GM18520 (cell line): ENCODE data around the gene CHSY1.

ENCODE experiments used
- ATAC-seq: cut with Tn5 transposase; IDR thresholded peaks from one replicate; pipeline ENCODE4 v1.9.1; 2021; ENCODE audit not compliant: unreplicated experiment

Gene CHSY1

DNA sequence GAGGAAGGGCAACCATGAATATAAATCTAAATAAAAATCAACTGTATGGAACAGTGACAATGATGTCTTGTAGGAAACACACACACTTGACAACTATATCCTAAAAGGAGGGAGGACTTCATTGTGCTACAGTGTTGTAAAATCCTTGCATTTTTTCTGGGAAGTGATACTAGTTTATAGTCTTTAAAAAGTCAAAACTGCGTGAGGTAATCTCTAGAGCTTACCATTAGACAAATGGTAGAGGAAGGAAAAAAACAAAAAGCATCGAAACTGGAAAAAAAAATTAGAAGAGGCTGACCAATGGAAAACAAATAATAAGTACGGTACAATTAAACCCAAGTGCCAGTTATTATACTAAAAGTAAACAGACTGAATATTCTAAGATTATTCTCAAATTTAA lies 38.7 kb downstream of the CHSY1 start:
- ATAC-seq: no peak

DNA sequence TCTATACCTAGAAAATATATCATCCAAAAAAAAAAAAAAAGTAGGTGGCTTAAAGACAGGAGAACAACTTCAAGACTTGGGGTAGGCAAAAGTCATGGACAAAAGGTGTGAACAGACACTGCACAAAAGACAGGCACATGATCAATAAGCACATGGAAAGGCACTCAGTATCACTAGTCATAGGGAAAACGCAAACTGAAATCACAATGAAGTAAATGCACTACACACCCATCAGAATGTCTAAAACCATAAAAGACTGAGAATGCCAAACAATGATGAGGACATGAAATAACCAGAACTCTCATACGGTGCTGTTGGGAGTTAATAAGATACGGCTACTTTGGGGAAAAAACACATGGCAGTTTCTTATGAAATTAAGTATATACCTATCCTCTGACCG lies 40.0 kb downstream of the CHSY1 start:
- ATAC-seq: no peak

DNA sequence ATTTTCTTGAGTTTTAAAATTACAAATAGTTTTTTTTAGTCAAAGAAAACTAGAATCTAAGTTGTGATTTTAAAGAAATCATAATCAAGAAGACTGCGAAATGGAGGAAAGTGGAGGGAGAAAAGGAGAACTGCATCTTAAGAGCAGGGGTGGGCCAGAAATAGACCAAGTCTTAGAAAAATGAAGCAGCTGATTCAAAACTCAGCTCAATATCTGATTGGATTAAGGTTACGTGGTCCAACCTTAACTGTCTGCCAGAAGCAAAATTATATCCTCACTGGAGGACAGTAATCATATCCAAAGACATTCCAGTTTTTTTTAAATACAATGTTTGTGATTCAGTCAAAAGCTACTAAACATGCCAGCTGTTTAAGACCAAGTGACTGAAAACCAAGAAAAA lies 41.4 kb downstream of the CHSY1 start:
- no peak for ATAC-seq

DNA sequence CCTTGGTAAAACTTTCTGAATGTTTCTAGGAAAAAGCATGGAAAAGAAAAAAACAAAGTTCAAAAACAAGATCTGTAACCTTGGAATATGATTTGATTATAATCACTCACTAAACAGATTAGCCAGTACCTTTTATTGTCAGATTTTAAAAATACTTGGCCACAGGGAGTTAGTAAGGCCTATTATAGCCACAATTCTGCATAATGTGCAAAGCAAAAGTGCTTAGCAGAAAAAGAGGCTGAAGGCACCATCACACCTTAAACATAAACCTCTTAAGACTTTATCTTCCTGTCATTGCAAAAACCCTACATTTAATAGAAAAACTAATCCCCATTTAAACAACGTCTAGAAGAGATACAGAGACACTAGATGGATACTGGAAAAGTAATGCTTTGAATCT lies 41.8 kb downstream of the CHSY1 start:
- ATAC-seq: no peak

DNA sequence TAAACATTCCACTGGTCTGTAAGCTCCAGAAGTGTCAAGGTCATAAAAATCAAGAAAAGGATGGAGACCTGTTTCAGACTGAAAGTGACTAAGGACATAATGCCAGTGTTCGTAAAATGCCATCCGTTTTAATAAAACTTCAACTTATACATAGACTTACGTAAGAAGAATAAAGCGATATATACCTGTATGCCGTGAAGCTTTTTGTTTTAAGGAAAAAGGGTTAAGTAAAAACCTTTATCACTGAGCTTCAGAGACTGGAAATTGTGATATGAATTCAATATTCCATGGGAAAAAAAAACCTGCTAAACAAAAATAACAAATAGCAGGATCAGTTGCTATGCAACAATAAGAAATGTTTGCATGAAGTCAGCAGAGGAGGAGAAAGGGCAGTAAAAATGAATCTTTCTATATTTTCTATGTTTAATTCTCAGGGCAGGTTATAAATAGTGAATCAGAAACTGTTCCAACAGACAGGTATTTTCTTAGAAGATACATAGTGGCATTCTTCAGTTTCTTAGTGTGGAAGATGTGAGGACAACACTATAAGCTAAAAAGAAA lies 42.5 kb downstream of the CHSY1 start:
- no peak for ATAC-seq

DNA sequence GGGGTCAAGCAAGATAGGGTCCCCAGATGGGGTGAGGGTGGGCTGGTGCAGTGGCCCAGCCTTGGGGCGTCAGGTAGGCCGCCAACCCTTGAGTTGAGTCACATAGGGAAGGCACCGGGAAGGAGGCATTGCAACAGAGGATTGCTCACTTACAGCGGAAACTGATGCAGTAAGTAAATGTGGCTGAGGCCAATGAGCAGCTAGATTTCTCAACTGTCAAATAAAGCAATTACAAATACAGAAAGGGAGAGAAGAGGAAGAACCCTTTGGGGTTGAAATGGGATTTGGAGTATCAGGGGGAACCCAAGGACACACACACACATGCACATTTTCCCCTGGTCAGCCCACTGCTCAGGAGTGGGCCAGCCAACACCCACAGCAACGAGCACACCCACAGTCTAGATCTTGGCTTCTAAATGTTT lies 44.0 kb downstream of the CHSY1 start:
- ATAC-seq: no peak

DNA sequence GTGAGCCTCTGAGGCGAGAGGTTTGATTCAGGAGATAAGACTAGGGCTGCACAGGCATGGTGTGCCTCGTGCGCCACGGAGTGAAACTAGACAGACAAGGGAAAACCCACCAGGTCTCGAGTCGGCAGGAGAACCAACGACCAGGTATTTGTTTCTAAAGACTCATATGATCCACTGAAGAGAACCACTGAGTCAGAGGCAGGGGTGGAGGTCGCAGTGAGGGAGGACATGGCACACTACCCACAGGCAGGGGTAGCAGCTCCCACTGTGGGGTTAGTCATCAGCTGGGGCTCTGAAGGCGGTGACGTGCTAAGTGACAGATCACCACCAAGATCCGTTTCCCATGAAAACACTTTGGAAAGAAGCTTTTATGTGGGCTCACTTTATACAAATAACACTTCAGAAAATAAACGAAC lies 45.7 kb downstream of the CHSY1 start:
- ATAC-seq: no peak

DNA sequence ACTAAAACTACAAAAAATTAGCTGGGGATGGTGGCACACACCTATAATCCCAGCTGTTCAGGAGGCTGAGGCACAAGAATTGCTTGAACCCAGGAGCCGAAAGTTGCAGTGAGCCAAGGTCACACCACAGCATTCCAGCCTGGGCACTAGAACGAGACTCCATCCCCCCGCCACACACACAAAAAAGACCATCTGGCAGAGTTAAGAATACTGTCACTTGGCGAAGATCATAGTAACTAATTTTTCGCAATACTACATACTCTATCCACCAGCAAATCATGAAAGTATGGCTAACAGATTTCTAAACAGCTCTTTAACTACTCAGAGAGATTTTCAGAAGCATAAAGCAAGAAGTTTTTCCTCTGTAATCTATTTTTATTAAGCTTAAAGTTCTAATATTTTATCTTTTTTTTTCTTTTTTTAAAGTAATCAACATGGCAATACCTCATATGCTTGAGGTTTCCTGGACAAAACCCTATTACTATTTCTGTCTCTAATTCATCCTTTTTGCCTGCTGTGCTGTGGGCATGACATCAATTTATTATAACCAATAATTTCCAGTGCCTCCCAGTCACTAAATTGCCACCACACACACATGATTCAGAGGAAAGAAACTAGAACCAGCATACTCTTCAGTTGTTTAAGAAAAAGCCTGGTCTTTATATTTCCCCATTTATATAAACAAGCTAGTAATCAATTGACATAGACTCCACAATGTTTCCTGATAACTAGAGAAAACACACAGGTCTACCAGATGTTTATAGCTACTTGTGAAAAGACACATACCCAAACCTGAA lies 46.9 kb downstream of the CHSY1 start:
- ATAC-seq: no peak

DNA sequence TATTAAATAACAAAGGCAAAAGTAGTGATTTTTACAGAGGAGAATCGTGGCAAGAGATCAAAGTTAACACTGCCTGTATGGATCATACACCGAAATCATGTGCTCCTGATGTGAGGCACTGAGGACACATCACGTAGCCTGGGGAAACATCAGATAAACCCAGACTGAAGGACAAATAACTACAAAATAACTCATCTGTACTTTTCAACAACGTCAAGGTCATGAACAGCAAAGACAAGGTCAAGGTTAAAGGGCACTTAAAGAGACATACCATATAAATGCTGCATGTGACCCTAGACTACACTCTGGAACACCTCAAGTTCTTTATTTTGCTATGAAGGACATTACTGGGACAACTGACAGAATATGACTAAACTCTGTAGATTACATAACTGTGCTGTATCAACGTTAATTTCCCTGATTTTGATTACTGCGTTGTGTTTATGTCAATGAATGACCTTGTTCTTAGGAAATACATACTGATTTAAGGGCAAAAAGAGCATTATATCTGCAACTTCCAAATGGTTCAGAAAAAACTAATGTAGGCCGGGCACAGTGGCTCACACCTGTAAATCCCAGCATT lies 48.1 kb downstream of the CHSY1 start:
- ATAC-seq: no peak

DNA sequence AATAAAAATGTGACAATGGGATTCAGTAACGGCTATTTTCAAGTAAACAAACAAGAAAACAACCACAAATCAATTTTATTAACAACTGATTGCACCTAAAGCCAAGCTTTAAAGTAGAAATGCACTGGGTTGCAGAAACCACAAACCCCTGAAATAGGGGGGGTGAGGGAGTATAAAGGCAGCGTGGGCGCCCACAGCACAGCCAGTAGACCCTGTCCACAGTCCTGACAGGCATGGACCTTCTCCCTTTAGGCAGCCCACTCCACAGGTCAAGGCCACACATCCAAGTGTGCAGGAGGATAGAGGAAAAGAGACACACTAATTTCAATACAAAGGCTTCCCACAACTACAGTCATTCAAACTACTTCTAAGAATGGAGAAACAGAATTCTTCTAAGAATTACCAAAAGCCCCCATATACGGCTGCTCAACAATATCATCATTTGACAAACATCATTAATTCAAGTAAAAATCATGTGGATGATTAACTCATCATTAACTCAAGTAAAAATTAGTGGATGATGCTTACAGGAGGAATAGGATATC lies 48.7 kb downstream of the CHSY1 start:
- no peak for ATAC-seq

DNA sequence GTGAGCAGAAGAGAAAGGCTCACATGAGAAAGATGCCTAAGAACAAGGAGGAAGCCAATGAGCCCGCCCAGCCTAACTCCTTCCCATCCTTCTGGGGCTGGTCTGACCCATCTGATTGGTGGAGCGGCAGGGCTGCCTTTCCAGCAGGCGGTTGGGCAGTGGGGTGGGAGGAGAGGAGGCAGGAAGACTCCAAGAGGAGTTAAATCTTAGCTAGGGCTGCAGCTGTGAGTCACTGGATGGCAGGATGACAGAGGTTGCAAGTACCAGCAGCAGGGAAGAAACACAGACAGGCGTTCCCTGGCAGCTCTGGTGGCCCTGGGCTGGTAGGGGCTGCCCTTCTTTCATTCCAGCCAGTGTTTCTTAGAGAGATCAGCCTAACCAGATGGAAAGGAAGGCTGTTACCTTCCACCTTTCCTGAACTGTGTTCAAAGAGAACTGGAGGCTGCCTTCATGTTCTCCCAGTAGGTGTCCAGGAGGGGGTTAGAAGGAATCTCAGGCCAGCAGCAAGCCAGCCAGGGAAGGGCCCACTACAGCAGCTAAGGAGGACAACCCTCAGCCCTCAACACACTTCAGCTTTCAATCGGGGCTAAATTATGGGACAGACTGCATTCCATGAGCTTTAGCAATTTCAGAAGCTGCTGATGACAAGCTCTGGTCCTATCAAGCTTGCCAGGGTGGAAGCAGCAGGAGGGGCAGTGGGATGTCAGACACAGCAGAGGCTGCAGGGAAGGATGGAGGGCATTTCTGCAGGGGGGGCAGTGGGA lies 50.3 kb downstream of the CHSY1 start:
- no peak for ATAC-seq

DNA sequence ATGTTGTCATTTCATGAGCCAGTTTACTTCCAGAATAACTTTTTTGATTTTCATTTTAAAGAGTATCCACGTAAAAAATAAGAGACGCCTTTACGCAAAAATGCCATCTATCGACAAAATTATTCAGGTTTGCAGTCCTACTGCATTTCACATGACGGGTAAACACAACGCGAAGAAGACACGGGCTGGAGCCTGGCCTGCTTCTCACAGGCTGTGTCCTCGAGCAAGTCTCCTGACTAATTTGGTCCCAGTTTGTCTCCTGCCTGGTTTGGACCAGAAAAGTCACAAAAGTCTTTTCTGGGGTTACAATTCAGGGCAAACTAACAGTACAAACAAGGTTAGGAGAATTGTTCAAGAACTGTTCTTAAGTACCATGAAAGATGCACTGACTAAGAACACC lies 51.7 kb downstream of the CHSY1 start:
- no peak for ATAC-seq

DNA sequence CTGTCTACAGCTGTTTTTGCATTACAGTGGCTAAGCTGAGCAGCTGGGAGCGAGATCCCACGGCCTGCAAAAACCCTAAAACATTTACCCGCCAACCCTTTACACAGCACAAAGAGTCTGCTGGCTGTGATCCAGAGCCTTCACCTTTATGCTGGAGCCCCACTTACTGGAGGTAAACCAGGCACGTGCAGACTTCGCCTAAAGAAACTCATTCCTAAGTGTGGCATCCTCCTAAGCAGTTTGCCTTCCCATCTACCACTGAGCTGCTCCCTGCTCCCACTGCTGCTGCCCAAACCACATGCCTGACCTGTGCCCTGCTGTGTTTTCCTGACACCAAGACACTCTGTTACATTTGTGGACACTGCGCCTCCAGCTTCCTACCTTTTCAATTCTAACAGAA lies 53.0 kb downstream of the CHSY1 start:
- ATAC-seq: no peak

DNA sequence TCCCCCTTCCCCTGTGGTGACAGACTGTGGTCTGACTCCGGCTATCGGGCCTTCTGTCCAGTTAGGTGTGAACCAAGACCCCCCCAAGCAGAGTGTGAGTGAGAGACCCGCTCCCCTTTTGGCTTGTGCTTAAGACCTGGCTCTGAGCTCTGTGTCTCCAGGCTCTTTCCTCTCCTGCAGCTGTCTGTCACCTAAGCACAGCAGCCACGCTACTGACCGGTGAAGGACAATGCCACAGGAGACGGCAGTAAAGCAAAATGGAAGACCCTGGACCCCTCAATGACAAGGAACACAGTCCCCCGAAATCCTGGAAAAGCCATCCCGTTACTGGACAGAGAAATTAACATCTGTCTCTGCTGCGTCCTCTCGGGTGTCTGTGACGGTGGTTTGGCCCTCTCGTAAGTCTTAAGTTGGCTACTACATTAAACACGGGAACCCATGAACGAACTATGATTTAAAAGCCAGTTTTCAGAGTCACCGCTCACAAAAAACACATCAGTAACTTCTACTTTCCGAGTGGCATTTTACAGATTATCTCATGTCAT lies 53.7 kb downstream of the CHSY1 start:
- ATAC-seq: no peak

DNA sequence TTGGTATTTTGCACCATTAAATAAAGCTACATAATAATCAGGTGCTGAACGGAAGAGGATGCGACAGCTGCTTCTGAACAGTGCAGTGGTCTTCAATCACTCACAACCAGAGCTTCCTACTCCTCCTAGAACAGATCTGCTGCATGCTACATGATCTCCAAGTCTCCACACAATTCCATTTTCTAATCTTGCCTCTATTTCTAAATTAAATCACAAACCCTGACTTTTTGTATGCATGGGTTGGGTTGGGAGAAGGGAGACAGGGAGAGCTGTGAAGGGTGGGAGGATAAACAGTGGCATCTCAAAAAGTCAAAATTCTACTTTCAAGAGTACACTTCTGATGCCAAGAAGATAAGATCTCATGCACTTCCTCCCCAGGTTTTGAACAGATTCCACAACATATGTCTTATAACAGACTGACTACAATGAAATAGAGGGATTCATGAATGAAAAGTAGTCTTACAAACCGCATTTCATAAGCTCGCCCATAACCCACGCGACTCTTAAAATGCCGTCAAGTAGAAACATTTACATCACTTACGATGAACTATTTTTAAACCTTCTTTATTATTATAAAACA lies 57.2 kb downstream of the CHSY1 start:
- no peak for ATAC-seq

DNA sequence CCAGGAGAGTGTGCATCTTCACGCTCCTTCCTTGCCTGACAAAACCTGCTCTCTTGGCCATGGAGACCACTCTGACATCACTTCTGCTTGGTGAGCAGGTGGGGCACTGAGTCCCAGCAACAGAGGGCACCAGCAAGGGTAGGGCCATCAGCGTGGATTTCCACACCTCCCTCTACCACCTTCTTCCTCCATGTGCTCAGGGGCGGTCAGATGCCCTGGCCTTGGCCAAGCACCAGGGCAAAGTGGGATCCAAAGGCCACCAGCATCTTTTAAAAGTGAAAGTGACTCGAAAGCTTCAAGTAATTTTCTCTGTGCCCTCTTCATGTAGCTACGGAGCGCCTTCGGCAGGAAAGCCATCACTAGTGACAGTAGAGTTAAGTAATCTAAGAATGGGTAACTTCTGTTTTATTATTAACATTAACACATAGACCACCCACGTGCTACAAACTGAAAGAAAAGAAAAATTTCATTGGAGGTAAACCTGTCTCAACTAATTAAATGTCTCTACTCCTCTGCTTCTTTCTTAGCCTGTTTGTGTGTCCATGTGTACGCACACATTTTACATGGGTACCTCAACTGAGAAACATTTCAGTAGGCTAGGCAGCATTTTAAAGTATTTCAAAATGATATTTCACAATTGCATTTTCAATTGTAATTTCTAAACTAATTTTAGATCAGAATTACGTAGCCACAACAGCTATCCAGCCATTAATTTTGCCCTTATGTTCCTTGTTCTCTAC lies 57.9 kb downstream of the CHSY1 start:
- ATAC-seq: no peak

DNA sequence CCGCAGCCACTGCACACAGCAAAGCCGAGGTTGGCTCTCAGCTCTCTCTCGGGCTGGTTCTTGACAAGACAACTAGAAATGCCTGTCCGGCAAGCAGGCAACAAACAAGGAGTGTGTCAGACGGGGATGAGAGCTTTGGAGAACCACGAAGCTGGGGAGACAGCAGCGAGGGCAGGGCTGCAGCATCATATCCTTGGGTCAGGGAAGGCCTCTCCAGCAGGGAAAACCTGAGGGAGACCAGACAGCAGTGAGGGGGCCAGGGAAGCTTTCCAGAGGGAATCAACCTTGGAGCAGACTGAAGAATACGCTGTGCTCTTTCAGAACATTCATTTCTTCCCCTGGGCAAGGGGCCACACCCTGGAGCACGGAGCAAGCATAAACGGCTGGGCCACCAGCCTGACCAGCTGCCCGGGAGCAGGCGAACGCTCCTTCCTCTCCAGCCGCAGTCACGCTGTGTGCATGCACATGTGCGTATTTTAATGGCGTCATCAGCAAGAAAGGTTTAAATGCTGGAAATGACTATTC lies 58.7 kb downstream of the CHSY1 start:
- no peak for ATAC-seq

DNA sequence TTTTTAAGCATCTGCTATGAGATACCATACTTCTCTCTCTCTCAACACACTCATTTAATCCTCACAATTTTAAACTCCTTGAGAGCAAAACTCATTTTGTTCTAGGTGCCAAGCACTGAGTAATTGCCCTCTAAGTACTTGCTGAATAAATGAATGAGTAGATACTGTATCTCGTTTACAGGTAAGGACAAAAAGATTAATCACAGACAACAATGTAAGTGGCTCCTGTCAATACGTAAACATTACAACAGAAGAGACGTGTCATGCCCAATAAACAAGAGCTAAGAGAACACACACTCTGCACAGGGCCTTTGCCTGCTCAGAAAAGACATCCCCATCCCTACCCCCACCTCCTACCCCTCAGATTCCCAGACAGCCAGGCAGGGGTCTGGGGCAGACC lies 59.8 kb downstream of the CHSY1 start:
- ATAC-seq: no peak

DNA sequence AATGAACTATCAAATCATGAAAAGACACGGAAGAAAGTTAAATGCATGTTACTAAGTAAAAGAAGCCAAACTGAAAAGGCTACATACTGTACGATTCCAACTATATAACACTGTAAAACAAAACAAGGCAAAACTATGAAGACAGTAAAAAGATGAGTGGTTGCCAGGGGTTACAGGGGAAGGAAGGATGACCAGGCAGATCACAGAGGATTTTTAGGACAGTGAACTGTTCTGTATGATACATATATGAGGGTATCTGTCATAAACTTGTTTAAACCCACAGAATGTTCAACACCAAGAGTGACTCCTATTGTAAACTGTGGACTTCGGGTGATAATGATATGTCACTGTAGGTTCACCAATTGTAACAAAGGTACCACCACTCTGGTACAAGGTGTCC lies 60.6 kb downstream of the CHSY1 start:
- no peak for ATAC-seq

DNA sequence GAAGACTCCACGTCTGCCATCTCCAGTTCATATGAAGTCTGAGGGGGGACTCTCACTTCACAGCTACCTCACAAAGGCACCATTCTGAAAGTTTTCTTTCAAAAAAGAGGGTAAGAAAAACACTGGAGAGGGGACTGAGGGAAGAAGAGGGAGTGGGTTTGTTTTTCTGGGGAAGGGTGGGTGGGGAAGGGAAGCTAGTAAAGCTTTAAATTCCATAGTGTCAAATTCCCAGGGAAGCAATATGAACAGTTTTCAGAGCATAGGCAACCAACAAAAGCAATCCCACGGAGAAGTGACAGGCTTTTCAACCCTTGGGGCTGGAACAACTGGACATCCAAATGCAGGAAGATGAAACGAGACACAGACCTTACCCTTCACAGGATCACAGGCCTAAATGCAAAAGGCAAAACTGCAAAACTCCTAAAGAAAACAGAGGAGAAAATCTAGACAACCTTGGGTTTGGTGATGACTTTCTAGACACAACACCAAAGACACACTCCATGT lies 61.7 kb downstream of the CHSY1 start:
- ATAC-seq: no peak
